ENCODE measurements around the gene NMU. TPM values are rescaled to one million over a fixed set of nuclear protein-coding genes. Genes with fewer than 3 reads are reported as not detected.
"Not testable (repeated sequence)": the region's sequence is repeated elsewhere in the genome, so short reads cannot be mapped to it uniquely, and the experiment has no call there.

NMU gene
- total RNA-seq, 4 donors from 2014 or later = 5.8 TPM; not detected in 3

GRCh38 chr4:55568905-55569504 lies 67.1 kb downstream of the NMU start:
- no peak for DNase-seq
- Histone ChIP-seq H3K36me3 (no peaks in the 10 kb centered on the region), H3K4me3 (no peak overlapping the region), H3K27me3 (no peaks in the 10 kb centered on the region), H3K27ac (no peak overlapping the region), H3K4me1 (no peaks in the 10 kb centered on the region), H3K9me3 (no peaks in the 10 kb centered on the region)
- intact Hi-C loops (cut with DNase I; ENCODE audit: low total_unique reads) = no loop called here
- TF ChIP-seq POLR2A (IDR thresholded peaks at IDR 0.05) (no peak), CTCF (IDR thresholded peaks at IDR 0.05) (no peak)

GRCh38 chr4:55561889-55562288 lies 74.2 kb downstream of the NMU start:
- no peak overlapping the region for H3K27ac ChIP-seq
- intact Hi-C loops (cut with DNase I; ENCODE audit: low total_unique reads) = no loop called here
- H3K36me3 ChIP-seq = no peaks in the 10 kb centered on the region
- TF ChIP-seq CTCF (IDR thresholded peaks at IDR 0.05) (no peak), POLR2A (IDR thresholded peaks at IDR 0.05) (no peak)
- no peaks in the 10 kb centered on the region for H3K9me3 ChIP-seq
- DNase-seq = no peak
- no peaks in the 10 kb centered on the region for H3K27me3 ChIP-seq
- no peak overlapping the region for H3K4me3 ChIP-seq
- H3K4me1 ChIP-seq = no peaks in the 10 kb centered on the region

GRCh38 chr4:55560096-55560495 lies 76.0 kb downstream of the NMU start:
- TF ChIP-seq POLR2A (IDR thresholded peaks at IDR 0.05) = no peak
- no peak for TF ChIP-seq CTCF (IDR thresholded peaks at IDR 0.05)

GRCh38 chr4:55554453-55555030 lies 81.6 kb downstream of the NMU start:
- Histone ChIP-seq H3K27ac (peak overlapping the region in 1 of 2 donors; percentile 83), H3K4me3 (no peak overlapping the region), H3K36me3 (no peaks in the 10 kb centered on the region), H3K4me1 (no peaks in the 10 kb centered on the region), H3K27me3 (no peaks in the 10 kb centered on the region), H3K9me3 (no peaks in the 10 kb centered on the region)
- no peak for DNase-seq
- TF ChIP-seq POLR2A (IDR thresholded peaks at IDR 0.05) = no peak
- TF ChIP-seq CTCF (IDR thresholded peaks at IDR 0.05) = peak in 3 of 4 experiments; percentile 37 to 66 (median 57)
- intact Hi-C loops (cut with DNase I; ENCODE audit: low total_unique reads) = no loop called here

More at GRCh38 chr4:55560096-55560495, 76.0 kb downstream of the NMU start:
- H3K36me3 ChIP-seq = no peaks in the 10 kb centered on the region
- no peak overlapping the region for H3K27ac ChIP-seq
- no peak for DNase-seq
- H3K9me3 ChIP-seq = no peaks in the 10 kb centered on the region
- intact Hi-C loops (cut with DNase I; ENCODE audit: low total_unique reads) = no loop called here
- H3K4me1 ChIP-seq = no peaks in the 10 kb centered on the region
- no peak overlapping the region for H3K4me3 ChIP-seq
- H3K27me3 ChIP-seq = no peaks in the 10 kb centered on the region

GRCh38 chr4:55553441-55554201 lies 82.5 kb downstream of the NMU start:
- H3K9me3 ChIP-seq = no peaks in the 10 kb centered on the region
- no peaks in the 10 kb centered on the region for H3K36me3 ChIP-seq
- TF ChIP-seq CTCF (IDR thresholded peaks at IDR 0.05) (no peak), POLR2A (IDR thresholded peaks at IDR 0.05) (no peak)
- no peaks in the 10 kb centered on the region for H3K27me3 ChIP-seq
- H3K27ac ChIP-seq = peak overlapping the region; percentile 74 to 83
- peak; percentile 62 to 80 for DNase-seq
- intact Hi-C loops (cut with DNase I; ENCODE audit: low total_unique reads) = no loop called here
- peak overlapping the region; percentile 39 to 42 for H3K4me3 ChIP-seq
- H3K4me1 ChIP-seq = no peaks in the 10 kb centered on the region

- H3K4me3 ChIP-seq; H3K27ac ChIP-seq; intact Hi-C loops (cut with DNase I; ENCODE audit: low total_unique reads); H3K4me1 ChIP-seq; H3K27me3 ChIP-seq; H3K36me3 ChIP-seq; H3K9me3 ChIP-seq; DNase-seq: not testable (repeated sequence)
These were observed 84.1 kb downstream of the NMU start for GRCh38 chr4:55551964-55552363.
